ENCODE data around the gene KCTD16.

Gene KCTD16

GRCh38 chr5:144207875-144208444, 37.3 kb downstream of the KCTD16 start:
- no peak for DNase-seq (ENCODE audit: low spot score)

- no peak for DNase-seq (ENCODE audit: low spot score)
Measured at GRCh38 chr5:144209361-144209760, 38.7 kb downstream of the KCTD16 start.

- DNase-seq (ENCODE audit: low spot score) = no peak
Measured at GRCh38 chr5:144210655-144211054, 40.0 kb downstream of the KCTD16 start.

- DNase-seq (ENCODE audit: low spot score) = no peak
Measured at GRCh38 chr5:144219869-144220268, 49.2 kb downstream of the KCTD16 start.

GRCh38 chr5:144227363-144227999, 56.8 kb downstream of the KCTD16 start:
- no peak for DNase-seq (ENCODE audit: low spot score)

- DNase-seq (ENCODE audit: low spot score) = no peak
Measured at GRCh38 chr5:144230806-144231205, 60.1 kb downstream of the KCTD16 start.

GRCh38 chr5:144232285-144232684, 61.6 kb downstream of the KCTD16 start:
- no peak for DNase-seq (ENCODE audit: low spot score)

- DNase-seq (ENCODE audit: low spot score) = no peak
Measured at GRCh38 chr5:144236499-144236898, 65.8 kb downstream of the KCTD16 start.

- peak; percentile 55 for DNase-seq (ENCODE audit: low spot score)
Measured at GRCh38 chr5:144237851-144238250, 67.2 kb downstream of the KCTD16 start.

- no peak for DNase-seq (ENCODE audit: low spot score)
Measured at GRCh38 chr5:144247131-144247530, 76.5 kb downstream of the KCTD16 start.

GRCh38 chr5:144248015-144248414, 77.3 kb downstream of the KCTD16 start:
- DNase-seq (ENCODE audit: low spot score) = no peak

- no peak for DNase-seq (ENCODE audit: low spot score)
Measured at GRCh38 chr5:144249755-144250464, 79.2 kb downstream of the KCTD16 start.

- no peak for DNase-seq (ENCODE audit: low spot score)
Measured at GRCh38 chr5:144254552-144254951, 83.9 kb downstream of the KCTD16 start.

GRCh38 chr5:144260121-144260520, 89.4 kb downstream of the KCTD16 start:
- no peak for DNase-seq (ENCODE audit: low spot score)

- no peak for DNase-seq (ENCODE audit: low spot score)
Measured at GRCh38 chr5:144265643-144266247, 95.1 kb downstream of the KCTD16 start.

GRCh38 chr5:144267961-144268513, 97.4 kb downstream of the KCTD16 start:
- DNase-seq (ENCODE audit: low spot score) = no peak

- no peak for DNase-seq (ENCODE audit: low spot score)
Measured at GRCh38 chr5:144273232-144274027, 102.8 kb downstream of the KCTD16 start.

- DNase-seq (ENCODE audit: low spot score) = no peak
Measured at GRCh38 chr5:144275329-144275728, 104.7 kb downstream of the KCTD16 start.

- DNase-seq (ENCODE audit: low spot score) = no peak
Measured at GRCh38 chr5:144276034-144276822, 105.6 kb downstream of the KCTD16 start.

- no peak for DNase-seq (ENCODE audit: low spot score)
Measured at GRCh38 chr5:144281784-144282183, 111.1 kb downstream of the KCTD16 start.

- DNase-seq (ENCODE audit: low spot score) = no peak
Measured at GRCh38 chr5:144284036-144284435, 113.4 kb downstream of the KCTD16 start.
